ENCODE measurements around the gene NEMP1. TPM values are rescaled to one million over a fixed set of nuclear protein-coding genes. Genes with fewer than 3 reads are reported as not detected.

Gene NEMP1
- total and polyA plus RNA-seq, 2 of the 13 experiments (the other 11 are each of a cell fraction or from before 2014, with no cell fraction given) = 11.4 to 12.9 TPM

- TF ChIP-seq PRDM10 (CRISPR knock-in tag; IDR thresholded peaks at IDR 0.05; ENCODE audit: low read depth) (no peak), SRY (CRISPR knock-in tag; IDR thresholded peaks at IDR 0.05) (no peak; the same call in 1 of the 2 replicates), POLR2AphosphoS2 (IDR thresholded peaks at IDR 0.05; ENCODE audit: low read depth, low read length) (no peak), ZNF589 (CRISPR knock-in tag; conservative IDR thresholded peaks at IDR 0.05) (no peak), ZNF282 (IDR thresholded peaks at IDR 0.05; ENCODE audit: partially characterized antibody) (no peak), KDM4B (CRISPR knock-in tag; IDR thresholded peaks at IDR 0.05) (no peak), HMG20B (CRISPR knock-in tag; conservative IDR thresholded peaks at IDR 0.05) (no peak), FOXA3 (CRISPR knock-in tag; IDR thresholded peaks at IDR 0.05) (no peak), ZNF414 (CRISPR knock-in tag; IDR thresholded peaks at IDR 0.05) (0 out of 2 replicates have a peak, but pooled peaks have one; percentile 30), ZNF572 (CRISPR knock-in tag; IDR thresholded peaks at IDR 0.05) (peak; percentile 56; the same call in 1 of the 2 replicates), SMARCC2 (IDR thresholded peaks at IDR 0.05) (no peak), DRAP1 (CRISPR knock-in tag; IDR thresholded peaks at IDR 0.05) (peak; percentile 61), ZSCAN25 (CRISPR knock-in tag; IDR thresholded peaks at IDR 0.05) (peak; percentile 94), ZNF20 (CRISPR knock-in tag; IDR thresholded peaks at IDR 0.05) (no peak), CC2D1A (CRISPR knock-in tag; IDR thresholded peaks at IDR 0.05) (0 out of 2 replicates have a peak, but pooled peaks have one; percentile 18), AGO2 (optimal IDR thresholded peaks at IDR 0.05; ENCODE audit: low read depth, low read length) (no peak), CEBPG (CRISPR knock-in tag; IDR thresholded peaks at IDR 0.05) (peak; percentile 37; the same call in 1 of the 2 replicates), KLF11 (CRISPR knock-in tag; IDR thresholded peaks at IDR 0.05) (0 out of 2 replicates have a peak, but pooled peaks have one; percentile 40), ZFP36L1 (CRISPR knock-in tag; IDR thresholded peaks at IDR 0.05) (no peak)
- TF ChIP-seq, protein P1, sequence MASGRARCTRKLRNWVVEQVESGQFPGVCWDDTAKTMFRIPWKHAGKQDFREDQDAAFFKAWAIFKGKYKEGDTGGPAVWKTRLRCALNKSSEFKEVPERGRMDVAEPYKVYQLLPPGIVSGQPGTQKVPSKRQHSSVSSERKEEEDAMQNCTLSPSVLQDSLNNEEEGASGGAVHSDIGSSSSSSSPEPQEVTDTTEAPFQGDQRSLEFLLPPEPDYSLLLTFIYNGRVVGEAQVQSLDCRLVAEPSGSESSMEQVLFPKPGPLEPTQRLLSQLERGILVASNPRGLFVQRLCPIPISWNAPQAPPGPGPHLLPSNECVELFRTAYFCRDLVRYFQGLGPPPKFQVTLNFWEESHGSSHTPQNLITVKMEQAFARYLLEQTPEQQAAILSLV (CRISPR knock-in tag; IDR thresholded peaks at IDR 0.05; ENCODE audit: borderline replicate concordance) = no peak
- TF ChIP-seq, protein P2, sequence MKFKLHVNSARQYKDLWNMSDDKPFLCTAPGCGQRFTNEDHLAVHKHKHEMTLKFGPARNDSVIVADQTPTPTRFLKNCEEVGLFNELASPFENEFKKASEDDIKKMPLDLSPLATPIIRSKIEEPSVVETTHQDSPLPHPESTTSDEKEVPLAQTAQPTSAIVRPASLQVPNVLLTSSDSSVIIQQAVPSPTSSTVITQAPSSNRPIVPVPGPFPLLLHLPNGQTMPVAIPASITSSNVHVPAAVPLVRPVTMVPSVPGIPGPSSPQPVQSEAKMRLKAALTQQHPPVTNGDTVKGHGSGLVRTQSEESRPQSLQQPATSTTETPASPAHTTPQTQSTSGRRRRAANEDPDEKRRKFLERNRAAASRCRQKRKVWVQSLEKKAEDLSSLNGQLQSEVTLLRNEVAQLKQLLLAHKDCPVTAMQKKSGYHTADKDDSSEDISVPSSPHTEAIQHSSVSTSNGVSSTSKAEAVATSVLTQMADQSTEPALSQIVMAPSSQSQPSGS (CRISPR knock-in tag; IDR thresholded peaks at IDR 0.05) = no peak
- TF ChIP-seq, protein P3, sequence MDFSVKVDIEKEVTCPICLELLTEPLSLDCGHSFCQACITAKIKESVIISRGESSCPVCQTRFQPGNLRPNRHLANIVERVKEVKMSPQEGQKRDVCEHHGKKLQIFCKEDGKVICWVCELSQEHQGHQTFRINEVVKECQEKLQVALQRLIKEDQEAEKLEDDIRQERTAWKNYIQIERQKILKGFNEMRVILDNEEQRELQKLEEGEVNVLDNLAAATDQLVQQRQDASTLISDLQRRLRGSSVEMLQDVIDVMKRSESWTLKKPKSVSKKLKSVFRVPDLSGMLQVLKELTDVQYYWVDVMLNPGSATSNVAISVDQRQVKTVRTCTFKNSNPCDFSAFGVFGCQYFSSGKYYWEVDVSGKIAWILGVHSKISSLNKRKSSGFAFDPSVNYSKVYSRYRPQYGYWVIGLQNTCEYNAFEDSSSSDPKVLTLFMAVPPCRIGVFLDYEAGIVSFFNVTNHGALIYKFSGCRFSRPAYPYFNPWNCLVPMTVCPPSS (IDR thresholded peaks at IDR 0.05) = no peak
Observed at GRCh38 chr12:57110104-57111030, 31.8 kb upstream of the NEMP1 start (continued).

All from HepG2 (cell line).